HuH-7.5 (cell line): ENCODE results near the gene GRPEL1.
A peak's percentile ranks its signal among the peaks of the same experiment; 100 is the strongest.
"Not testable (repeated sequence)": the region's sequence is repeated elsewhere in the genome, so short reads cannot be mapped to it uniquely, and the experiment has no call there.

Experiments used
- DNase-seq: peaks from one replicate; pipeline ENCODE4 v3.0.0; 2011; ENCODE audit warnings: low spot score

GRPEL1 gene

DNA sequence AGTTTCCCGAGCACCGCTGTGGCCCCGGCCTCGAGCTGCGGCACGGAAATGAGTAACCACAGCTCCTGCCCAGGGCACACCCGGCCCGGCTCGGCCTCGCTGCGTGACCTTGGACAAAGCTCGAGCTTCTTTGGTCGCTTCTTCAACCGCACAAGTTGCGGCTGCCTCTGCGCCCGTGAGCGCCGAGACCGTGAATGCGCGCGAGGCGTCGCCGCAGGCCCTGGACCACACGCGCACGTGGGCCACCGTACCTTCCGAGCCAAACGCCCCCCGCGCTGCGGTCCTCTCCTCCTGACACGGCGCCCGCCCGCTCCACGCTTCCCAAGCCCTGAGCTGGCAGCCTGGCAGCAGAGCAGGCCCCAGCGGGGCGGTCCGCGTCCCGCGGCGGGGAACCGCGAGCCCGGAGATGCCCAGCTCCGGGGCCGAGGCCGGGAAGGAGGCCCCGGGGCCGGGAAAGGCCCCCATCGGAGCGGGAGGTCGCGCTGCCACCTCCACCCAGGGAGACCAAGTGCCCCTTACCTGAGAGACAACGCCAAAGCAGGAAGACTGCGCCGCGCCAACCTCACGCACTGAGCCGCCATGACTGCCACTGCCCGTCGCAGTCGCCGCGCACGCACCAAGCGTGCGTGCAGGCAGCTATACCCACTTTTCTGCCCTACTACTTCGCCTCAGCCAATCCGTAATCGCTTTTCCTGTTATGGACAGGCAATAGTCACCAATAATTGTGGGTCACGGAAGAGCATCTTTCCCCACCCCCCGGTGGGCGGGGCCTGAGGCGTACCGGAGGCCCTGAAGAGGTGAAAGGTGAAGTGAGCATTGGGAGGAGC lies at the start of gene GRPEL1:
TSS of gene GRPEL1 (minus strand) at position 613 of the 827 bp plus-strand sequence. CDS start at position 581, 32 bp downstream.
- peak; percentile 97 for DNase-seq

GRCh38 chr4:7116705-7117104 lies 48.8 kb upstream of the GRPEL1 start:
- no peak for DNase-seq

DNA sequence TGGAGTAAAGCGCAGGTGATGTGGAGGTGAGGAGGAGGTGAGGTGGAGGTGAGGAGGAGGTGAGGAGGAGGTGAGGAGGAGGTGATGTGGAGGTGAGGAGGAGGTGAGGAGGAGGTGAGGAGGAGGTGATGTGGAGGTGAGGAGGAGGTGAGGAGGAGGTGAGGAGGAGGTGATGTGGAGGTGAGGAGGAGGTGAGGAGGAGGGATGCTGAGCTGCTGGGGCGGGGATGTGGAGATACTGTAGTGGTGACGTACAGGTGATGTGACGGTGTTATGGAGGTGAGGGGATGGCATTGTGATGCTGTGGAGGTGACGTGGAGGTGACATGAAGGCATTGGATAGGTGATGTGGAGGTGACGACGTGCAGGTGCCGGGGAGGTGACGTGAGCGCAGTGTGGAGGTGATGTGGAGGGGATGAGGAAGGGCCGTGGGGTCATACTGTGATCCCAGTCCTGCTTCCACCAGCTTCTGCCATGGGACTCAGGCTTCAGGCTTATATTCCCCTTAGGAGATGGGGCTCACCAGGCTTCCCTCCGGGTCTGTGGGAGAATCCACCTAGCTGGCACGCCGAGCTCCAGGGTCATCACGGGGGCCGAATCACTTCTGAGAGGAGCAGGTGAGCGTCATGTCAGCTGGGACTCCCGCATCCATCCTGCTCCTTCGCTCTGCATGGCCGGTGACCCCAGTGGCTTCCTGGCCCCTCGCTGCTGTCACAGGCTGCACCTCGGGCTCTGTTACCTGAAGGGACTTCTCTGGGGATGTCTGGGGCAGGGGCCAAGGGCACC lies 47.9 kb upstream of the GRPEL1 start:
- DNase-seq: no peak

GRCh38 chr4:7112656-7113055 lies 44.8 kb upstream of the GRPEL1 start:
- DNase-seq: no peak

- DNase-seq: no peak
Measured at GRCh38 chr4:7111441-7111840, 43.6 kb upstream of the GRPEL1 start.

- peak; percentile 3 for DNase-seq
Measured at GRCh38 chr4:7110546-7110945, 42.7 kb upstream of the GRPEL1 start.

DNA sequence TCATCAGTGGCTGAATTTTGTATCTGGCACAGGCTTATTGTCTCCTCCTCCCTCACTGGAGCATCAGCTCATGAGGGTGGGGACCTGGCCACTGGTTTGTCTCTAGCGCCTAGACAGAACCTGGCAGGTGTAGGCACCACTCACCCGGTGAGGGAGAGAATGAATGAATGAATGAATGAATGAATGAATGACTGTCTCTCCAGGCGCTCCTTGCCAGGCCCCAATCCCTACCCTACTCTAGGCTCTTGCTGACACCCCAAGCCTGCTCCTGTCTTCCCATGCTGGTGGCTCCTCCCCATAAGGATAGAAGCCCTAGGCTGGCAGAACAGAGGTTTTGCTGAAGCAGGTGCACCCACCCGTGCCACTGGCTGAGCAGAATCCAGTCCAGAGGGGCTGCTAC lies 41.3 kb upstream of the GRPEL1 start:
- no peak for DNase-seq

DNA sequence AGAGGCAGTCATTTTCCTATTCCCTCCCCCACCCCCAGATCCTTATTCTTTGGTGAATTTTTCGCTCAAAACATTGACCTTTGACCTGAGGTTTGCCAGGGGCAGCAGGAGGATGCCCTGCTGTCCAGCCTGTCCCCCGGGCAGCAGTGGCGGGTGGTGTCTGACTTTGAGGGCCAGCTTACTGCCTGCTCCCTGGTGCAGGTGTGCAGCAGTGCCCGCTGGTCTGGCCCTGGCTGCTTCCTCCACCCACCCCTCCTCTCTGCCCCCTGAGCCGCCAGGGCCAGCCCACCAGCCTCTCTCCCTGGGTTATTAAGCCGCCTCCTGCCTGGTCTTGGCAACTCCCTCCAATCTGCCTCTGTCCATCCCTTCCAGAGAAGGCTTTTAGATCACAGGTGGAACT lies 40.8 kb upstream of the GRPEL1 start:
- DNase-seq: no peak

DNA sequence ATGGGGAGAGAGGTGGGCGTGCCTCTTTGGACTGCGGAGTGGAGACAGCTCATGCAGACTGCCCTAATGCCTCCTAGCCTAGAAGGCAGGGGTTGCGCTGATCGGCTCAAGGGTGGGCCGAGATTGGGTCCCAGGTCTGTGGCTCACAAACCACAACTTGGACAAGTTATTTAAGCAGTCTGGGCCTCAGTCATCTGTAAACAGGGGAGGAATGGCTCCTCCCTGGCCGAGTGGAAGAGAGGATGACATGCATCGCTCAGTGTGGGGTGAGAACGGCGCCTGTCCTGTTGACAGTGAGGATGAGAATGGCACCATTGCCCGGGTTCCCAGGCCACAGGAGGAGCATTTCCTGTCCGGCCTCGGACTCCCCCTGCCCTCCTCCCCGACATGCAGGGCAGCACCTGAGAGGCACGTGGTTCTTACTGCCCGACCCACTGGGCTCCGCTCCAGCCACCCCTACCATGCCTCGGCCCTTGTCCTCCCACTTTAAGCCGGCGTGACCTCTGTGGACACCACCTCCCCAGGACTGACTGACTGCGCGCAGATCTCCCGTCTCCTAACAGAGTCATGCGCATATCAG lies 40.3 kb upstream of the GRPEL1 start:
- DNase-seq: peak; percentile 3

DNA sequence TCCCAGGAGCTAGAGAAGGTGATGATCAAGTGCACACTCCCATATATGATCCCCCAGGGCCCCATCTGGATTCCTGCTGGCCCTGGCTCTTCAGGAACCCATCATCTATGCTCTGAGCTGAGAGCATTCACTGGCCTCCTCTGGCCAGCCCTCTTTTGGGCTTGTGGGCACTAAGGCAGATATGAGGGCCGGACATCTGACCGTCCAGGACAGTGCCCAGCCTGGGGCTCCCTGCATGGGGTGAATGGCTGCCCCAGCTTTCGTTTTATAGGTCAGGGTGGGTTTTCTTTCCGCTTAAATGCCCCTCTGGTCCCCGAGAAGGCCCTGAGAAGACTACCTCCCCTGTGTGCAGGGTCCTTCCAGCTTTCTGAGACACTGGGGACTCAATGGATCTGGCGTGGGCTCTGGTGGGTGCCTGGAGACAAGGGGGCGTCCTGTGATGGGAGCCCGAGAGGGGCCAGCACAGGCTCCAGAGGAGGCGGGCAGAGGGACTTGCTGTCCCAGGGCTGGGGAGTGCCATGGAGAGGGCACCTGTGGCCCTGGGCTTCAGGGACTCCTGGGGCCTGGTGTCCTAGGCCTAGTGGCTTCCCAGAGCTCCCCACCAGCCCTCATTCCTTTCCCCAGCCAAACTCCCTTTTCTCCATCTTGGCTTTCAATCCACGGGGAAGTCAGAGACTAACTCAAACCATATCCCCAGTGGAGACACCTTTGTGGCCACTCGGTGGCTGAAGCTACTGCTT lies 39.5 kb upstream of the GRPEL1 start:
- DNase-seq: peak; percentile 5

- DNase-seq: peak; percentile 2
Measured at GRCh38 chr4:7105276-7105675, 37.4 kb upstream of the GRPEL1 start.

DNA sequence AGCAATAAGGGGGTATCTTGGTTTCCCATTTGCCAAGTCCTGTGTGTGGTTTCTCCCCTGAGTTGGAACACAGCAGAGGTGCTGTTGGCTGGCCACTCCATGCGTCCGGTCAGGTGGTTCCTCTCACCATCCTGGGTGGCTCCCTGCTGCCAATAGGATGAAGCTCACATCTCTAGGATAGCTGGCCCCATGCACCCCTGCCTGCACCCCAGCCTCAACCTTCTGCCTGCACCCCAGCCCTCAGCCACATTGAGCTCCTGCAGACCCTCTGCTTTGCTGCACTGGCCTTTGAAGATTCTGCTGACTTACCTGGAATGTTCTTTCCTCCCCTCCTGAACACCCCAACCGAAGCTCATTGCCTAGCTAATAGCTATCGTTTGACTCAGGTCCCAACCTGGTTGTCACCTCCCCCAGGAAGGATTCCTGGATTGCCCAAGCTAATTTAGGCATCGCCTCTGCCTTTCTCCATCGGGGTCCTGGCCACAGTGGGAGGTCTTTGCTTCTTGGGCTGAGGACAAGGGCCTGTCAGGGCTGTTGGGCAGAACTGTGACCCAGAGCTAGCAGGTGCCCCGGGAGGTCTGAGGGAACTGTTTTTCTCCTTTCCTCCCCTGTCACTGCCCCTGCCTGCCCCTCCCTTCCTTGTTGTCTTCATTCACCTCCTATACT lies 36.6 kb upstream of the GRPEL1 start:
- DNase-seq: peak; percentile 25

DNA sequence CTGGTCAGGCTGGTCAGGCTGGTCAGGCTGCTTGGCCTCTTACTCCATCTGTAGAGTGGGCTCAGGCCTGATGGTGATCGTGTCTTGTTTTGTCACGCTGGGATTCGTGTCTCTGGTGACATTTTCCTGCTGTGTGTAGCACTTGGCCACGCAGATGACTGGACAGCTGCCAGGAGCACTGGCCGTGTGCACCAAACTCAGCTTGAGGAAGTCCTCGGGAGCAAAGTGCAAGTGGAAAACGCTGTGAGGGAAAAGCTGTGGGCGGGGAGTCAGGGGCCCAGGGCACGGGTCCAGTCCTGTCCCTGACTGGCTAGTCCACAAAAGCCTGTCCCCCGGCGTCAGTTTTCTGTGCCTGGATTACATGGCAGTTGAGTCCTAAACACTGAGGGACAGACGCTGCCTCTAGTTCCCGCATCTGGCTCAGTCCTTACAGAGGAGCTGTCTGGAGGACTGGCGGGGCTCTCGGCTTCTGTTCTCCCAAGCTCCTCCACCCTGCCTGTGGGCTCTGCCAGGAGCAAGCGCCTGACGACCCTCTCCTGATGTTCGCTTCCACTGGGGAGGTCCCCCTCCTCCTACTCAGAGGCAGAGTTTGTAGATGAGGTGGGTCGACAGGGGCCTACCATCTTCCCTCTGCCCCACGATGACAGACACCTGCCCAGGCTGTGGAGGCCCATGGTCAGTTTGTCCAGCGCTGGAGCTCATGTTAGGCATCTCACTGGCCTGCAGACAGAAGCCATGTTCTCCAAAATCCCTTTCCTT lies 35.9 kb upstream of the GRPEL1 start:
- DNase-seq: peak; percentile 86

GRCh38 chr4:7103031-7103606 lies 35.3 kb upstream of the GRPEL1 start:
- peak; percentile 93 for DNase-seq

- DNase-seq: not testable (repeated sequence)
Measured at GRCh38 chr4:7102516-7102909, 34.6 kb upstream of the GRPEL1 start.

DNA sequence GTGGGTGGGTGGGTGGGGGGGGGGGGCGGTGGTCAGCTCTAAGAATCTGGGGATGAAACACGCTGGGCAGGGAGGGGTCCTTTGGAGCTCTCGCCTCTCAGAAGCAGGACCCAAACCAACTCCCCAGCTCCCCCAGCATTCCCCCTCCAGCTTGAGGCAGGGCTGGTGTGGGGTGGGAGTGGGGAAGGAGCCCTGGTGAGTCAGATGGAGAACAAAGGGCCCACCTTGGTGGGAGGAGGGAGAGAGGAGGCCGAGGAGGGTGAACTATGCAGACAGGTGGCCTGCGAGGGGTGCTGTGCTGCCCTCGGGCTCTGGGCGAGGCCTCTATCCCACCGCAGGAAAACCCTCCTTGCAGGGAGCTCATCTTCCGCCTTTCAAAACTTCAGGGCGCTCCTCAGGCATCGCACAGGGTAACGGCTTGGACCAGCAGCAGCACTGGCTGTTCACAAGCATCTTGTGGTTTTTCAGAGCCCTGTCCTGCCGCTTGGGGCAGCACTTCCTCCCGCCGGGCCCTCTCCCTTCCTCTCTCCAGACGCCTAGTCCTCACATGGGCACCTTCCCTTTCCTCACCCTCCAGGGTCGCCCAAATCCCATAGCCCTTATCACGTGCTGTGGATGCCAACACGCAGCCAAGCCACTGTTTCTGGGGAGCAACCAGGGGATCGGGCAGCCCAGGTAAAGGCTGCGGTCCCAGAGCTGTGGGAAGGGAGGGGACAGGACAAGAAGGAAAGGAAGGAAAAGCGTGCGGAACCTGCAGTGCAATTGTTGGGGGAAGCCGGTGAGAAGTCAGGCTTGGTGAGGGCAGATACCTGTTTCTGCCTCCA lies 34.0 kb upstream of the GRPEL1 start:
- peak; percentile 84 for DNase-seq

DNA sequence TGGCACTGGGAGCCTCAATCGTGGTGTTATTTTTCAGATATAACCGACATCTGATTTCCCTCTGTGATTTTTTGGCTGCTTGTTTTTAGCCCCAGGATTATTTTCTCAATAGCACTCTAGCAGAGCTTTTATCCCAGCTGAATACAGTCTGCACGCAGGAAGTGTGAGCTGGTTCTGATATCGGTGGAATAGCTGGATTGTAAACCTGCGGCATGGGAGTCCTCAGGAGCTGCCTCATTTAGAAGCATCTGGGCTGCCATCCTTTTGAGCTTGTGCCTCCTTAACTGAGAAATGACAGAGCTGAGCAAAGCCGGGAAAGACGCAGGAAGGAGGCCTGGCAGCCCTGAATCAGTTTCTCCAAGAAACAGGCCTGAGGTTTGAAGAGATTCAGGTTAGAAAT lies 28.4 kb upstream of the GRPEL1 start:
- no peak for DNase-seq

DNA sequence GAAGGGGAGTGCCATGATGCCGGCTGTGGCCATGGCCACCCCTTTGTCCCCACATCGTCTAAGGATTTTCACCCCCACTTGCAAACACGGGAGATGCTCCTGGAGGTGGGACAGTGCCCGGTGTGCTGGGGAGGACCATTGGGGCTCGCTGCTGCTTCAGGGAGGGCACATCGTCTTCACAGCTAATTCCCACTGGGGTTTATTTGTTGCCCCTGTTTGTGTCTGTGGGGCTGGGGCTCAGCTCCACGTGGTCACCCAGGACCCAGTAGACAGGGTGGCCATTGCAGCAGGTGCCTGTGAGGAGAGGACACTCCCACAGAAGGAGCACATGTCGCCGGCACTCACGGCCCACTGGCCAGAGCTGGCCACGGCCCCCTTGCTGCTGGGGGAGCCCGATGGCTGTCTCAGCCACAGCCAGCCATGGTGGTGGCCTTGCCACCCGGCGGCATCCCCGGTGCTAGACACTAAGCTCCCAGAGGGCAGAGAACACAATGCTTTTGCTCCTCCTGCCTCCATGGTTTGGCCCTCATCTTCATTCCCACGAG lies 27.8 kb upstream of the GRPEL1 start:
- no peak for DNase-seq

- DNase-seq: no peak
Measured at GRCh38 chr4:7094916-7095315, 27.1 kb upstream of the GRPEL1 start.
